HepG2 (cell line): ENCODE data around the gene SBNO2. TPM values are rescaled to one million over a fixed set of nuclear protein-coding genes. Genes with fewer than 3 reads are reported as not detected.

Experiments used
- FOXJ3 ChIP-seq: sonication (generic); formaldehyde crosslinking; IDR thresholded peaks from 2 replicates; pipeline ENCODE4 v1.4.0; 2020; ENCODE audit warnings: missing genetic modification reagents, mild to moderate bottlenecking, borderline replicate concordance
- KDM1A ChIP-seq: IDR thresholded peaks from 2 replicates; pipeline ENCODE4 v1.6.1; 2016; ENCODE audit warnings: missing compliant biosample characterization
- RBM39 ChIP-seq: fragments of 200-400 bp; formaldehyde crosslinking; IDR thresholded peaks from one replicate; pipeline ENCODE4 v1.6.1; 2018; ENCODE audit warnings: antibody characterized with exemption, mild to moderate bottlenecking, low read depth, low read length; ENCODE audit not compliant: poor library complexity, severe bottlenecking
- ZFYVE20 ChIP-seq: sonication (generic); formaldehyde crosslinking; IDR thresholded peaks from 2 replicates; pipeline ENCODE4 v1.8.0; 2023; ENCODE audit warnings: low read depth, mild to moderate bottlenecking, moderate library complexity, missing genetic modification reagents, borderline replicate concordance
- ZNF350 ChIP-seq: sonication (generic); formaldehyde crosslinking; IDR thresholded peaks from 2 replicates; pipeline ENCODE4 v1.4.0; 2020; ENCODE audit warnings: mild to moderate bottlenecking, low read depth, missing genetic modification reagents, borderline replicate concordance
- ZNF615 ChIP-seq: sonication (generic); formaldehyde crosslinking; IDR thresholded peaks from 2 replicates; pipeline ENCODE4 v1.5.0; 2020; ENCODE audit warnings: mild to moderate bottlenecking, missing genetic modification reagents, borderline replicate concordance
- ZNF839 ChIP-seq: sonication (generic); formaldehyde crosslinking; IDR thresholded peaks from 2 replicates; pipeline ENCODE4 v1.4.0; 2020; ENCODE audit warnings: missing genetic modification reagents, mild to moderate bottlenecking, borderline replicate concordance
- polyA plus RNA-seq, 8 experiments: library from polyadenylated mRNA; depleted of rRNA in 3 of 8; stranded (reverse) in 7 of 8; unstranded in 1 of 8; fragments of >200 nt; fragmentation: Illumina TruSeq in 4 of 8; extraction: Trizol in 4 of 8; gene quantifications; 2 replicates each; pipeline versions ENCODE4 v1.2.1 to v1.2.3, GENCODE V29; 2011 to 2016; ENCODE audit warnings: low read depth in 4 of 8, missing spikeins in 1 of 8, mixed read lengths in 1 of 8; ENCODE audit not compliant: insufficient read depth in 1 of 8
- total RNA-seq, 5 experiments: library from RNA; depleted of rRNA; stranded (reverse); fragments of >200 nt; fragmentation: Illumina TruSeq; extraction: Trizol; gene quantifications; 2 replicates each; pipeline ENCODE4 v1.2.3, GENCODE V29; 2016; ENCODE audit warnings: low read depth in 1 of 5
- TF ChIP-seq, protein P1 (sequence below): sonication (generic); formaldehyde crosslinking; IDR thresholded peaks from 2 replicates; pipeline ENCODE4 v1.4.0; 2020; ENCODE audit warnings: missing genetic modification reagents, mild to moderate bottlenecking, borderline replicate concordance
- TF ChIP-seq, protein P2 (sequence below): sonication (generic); IDR thresholded peaks from 2 replicates; pipeline ENCODE4 v1.6.1; 2016; ENCODE audit warnings: low read depth, borderline replicate concordance
- TF ChIP-seq, protein P3 (sequence below): sonication (generic); formaldehyde crosslinking; IDR thresholded peaks from 2 replicates; pipeline ENCODE4 v1.5.0; 2020; ENCODE audit warnings: mild to moderate bottlenecking, missing genetic modification reagents, borderline replicate concordance
- TF ChIP-seq, protein P4 (sequence below): sonication (generic); formaldehyde crosslinking; IDR thresholded peaks from 2 replicates; pipeline ENCODE4 v1.5.1; 2020; ENCODE audit warnings: mild to moderate bottlenecking, missing genetic modification reagents, moderate library complexity
- TF ChIP-seq, protein P5 (sequence below): sonication (generic); formaldehyde crosslinking; IDR thresholded peaks from 2 replicates; pipeline ENCODE4 v1.4.0; 2020; ENCODE audit warnings: mild to moderate bottlenecking, missing genetic modification reagents

SBNO2 gene
- total and polyA plus RNA-seq, 2 of the 13 experiments (the other 11 are each of a cell fraction or from before 2014, with no cell fraction given): 8.6 to 10.4 TPM

DNA sequence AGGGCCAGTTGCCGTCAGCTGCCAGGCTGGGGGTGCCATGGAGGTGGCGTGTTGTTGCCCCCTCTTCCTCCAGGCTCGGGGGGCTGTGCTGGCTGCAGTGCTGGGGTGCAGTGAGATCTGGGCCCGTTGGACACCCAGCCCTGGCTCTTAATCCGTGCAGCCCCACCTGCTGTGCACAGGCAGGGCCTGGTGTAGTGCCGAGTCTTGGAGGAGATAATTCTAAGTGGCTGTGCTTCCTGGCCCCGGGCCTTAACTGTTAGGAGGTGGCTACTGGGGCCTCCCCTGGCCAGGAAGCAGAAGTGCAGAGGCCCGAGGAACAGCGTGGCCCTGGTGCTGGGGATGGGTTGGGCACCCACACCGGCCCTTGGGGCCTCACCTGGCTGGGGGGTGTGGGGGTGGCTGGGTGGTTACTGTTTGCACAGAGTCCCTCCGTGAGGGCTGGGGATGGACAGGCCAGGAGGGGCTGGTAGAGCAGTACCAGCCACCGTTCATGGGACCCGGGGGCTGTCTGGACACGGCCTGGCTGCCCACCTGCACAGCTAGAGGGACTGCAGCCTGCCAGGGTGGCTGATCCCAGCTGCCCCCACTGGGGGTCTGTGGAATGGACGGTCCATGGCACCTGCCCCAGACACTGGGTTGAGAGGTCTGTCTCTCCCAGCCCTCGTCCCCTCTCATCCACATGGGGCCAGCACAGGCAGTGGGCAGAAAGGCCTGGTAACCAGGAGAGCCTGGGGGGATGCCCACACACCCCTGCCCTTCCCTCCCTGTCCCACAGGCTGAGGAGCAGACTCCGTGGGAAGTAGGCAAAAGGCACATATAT lies 67.0 kb downstream of the SBNO2 start (continued):
- TF ChIP-seq, protein P1, sequence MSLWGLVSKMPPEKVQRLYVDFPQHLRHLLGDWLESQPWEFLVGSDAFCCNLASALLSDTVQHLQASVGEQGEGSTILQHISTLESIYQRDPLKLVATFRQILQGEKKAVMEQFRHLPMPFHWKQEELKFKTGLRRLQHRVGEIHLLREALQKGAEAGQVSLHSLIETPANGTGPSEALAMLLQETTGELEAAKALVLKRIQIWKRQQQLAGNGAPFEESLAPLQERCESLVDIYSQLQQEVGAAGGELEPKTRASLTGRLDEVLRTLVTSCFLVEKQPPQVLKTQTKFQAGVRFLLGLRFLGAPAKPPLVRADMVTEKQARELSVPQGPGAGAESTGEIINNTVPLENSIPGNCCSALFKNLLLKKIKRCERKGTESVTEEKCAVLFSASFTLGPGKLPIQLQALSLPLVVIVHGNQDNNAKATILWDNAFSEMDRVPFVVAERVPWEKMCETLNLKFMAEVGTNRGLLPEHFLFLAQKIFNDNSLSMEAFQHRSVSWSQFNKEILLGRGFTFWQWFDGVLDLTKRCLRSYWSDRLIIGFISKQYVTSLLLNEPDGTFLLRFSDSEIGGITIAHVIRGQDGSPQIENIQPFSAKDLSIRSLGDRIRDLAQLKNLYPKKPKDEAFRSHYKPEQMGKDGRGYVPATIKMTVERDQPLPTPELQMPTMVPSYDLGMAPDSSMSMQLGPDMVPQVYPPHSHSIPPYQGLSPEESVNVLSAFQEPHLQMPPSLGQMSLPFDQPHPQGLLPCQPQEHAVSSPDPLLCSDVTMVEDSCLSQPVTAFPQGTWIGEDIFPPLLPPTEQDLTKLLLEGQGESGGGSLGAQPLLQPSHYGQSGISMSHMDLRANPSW (CRISPR knock-in tag): no peak
- TF ChIP-seq, protein P2, sequence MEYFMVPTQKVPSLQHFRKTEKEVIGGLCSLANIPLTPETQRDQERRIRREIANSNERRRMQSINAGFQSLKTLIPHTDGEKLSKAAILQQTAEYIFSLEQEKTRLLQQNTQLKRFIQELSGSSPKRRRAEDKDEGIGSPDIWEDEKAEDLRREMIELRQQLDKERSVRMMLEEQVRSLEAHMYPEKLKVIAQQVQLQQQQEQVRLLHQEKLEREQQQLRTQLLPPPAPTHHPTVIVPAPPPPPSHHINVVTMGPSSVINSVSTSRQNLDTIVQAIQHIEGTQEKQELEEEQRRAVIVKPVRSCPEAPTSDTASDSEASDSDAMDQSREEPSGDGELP: no peak
- TF ChIP-seq, protein P3, sequence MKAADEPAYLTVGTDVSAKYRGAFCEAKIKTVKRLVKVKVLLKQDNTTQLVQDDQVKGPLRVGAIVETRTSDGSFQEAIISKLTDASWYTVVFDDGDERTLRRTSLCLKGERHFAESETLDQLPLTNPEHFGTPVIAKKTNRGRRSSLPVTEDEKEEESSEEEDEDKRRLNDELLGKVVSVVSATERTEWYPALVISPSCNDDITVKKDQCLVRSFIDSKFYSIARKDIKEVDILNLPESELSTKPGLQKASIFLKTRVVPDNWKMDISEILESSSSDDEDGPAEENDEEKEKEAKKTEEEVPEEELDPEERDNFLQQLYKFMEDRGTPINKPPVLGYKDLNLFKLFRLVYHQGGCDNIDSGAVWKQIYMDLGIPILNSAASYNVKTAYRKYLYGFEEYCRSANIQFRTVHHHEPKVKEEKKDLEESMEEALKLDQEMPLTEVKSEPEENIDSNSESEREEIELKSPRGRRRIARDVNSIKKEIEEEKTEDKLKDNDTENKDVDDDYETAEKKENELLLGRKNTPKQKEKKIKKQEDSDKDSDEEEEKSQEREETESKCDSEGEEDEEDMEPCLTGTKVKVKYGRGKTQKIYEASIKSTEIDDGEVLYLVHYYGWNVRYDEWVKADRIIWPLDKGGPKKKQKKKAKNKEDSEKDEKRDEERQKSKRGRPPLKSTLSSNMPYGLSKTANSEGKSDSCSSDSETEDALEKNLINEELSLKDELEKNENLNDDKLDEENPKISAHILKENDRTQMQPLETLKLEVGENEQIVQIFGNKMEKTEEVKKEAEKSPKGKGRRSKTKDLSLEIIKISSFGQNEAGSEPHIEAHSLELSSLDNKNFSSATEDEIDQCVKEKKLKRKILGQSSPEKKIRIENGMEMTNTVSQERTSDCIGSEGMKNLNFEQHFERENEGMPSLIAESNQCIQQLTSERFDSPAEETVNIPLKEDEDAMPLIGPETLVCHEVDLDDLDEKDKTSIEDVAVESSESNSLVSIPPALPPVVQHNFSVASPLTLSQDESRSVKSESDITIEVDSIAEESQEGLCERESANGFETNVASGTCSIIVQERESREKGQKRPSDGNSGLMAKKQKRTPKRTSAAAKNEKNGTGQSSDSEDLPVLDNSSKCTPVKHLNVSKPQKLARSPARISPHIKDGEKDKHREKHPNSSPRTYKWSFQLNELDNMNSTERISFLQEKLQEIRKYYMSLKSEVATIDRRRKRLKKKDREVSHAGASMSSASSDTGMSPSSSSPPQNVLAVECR (CRISPR knock-in tag): 0 out of 2 replicates have a peak, but pooled peaks have one; percentile 13
- TF ChIP-seq ZNF615 (CRISPR knock-in tag) (no peak), ZNF350 (CRISPR knock-in tag) (no peak), RBM39 (peak; percentile 39), ZFYVE20 (CRISPR knock-in tag) (no peak), ZNF839 (CRISPR knock-in tag) (no peak), FOXJ3 (CRISPR knock-in tag) (no peak), KDM1A (CRISPR knock-in tag) (no peak)
- TF ChIP-seq, protein P4, sequence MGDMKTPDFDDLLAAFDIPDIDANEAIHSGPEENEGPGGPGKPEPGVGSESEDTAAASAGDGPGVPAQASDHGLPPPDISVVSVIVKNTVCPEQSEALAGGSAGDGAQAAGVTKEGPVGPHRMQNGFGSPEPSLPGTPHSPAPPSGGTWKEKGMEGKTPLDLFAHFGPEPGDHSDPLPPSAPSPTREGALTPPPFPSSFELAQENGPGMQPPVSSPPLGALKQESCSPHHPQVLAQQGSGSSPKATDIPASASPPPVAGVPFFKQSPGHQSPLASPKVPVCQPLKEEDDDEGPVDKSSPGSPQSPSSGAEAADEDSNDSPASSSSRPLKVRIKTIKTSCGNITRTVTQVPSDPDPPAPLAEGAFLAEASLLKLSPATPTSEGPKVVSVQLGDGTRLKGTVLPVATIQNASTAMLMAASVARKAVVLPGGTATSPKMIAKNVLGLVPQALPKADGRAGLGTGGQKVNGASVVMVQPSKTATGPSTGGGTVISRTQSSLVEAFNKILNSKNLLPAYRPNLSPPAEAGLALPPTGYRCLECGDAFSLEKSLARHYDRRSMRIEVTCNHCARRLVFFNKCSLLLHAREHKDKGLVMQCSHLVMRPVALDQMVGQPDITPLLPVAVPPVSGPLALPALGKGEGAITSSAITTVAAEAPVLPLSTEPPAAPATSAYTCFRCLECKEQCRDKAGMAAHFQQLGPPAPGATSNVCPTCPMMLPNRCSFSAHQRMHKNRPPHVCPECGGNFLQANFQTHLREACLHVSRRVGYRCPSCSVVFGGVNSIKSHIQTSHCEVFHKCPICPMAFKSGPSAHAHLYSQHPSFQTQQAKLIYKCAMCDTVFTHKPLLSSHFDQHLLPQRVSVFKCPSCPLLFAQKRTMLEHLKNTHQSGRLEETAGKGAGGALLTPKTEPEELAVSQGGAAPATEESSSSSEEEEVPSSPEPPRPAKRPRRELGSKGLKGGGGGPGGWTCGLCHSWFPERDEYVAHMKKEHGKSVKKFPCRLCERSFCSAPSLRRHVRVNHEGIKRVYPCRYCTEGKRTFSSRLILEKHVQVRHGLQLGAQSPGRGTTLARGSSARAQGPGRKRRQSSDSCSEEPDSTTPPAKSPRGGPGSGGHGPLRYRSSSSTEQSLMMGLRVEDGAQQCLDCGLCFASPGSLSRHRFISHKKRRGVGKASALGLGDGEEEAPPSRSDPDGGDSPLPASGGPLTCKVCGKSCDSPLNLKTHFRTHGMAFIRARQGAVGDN: peak; percentile 42
- TF ChIP-seq, protein P5, sequence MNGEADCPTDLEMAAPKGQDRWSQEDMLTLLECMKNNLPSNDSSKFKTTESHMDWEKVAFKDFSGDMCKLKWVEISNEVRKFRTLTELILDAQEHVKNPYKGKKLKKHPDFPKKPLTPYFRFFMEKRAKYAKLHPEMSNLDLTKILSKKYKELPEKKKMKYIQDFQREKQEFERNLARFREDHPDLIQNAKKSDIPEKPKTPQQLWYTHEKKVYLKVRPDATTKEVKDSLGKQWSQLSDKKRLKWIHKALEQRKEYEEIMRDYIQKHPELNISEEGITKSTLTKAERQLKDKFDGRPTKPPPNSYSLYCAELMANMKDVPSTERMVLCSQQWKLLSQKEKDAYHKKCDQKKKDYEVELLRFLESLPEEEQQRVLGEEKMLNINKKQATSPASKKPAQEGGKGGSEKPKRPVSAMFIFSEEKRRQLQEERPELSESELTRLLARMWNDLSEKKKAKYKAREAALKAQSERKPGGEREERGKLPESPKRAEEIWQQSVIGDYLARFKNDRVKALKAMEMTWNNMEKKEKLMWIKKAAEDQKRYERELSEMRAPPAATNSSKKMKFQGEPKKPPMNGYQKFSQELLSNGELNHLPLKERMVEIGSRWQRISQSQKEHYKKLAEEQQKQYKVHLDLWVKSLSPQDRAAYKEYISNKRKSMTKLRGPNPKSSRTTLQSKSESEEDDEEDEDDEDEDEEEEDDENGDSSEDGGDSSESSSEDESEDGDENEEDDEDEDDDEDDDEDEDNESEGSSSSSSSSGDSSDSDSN (CRISPR knock-in tag): no peak
